Suprapubic skin (tissue), 3 donors: ENCODE measurements around the gene NSA2.

Experiments
- CTCF ChIP-seq, 2 donors: fragments of 200-600 bp in 1 of 2; fragments of 450-650 bp in 1 of 2; sonication (generic) in 1 of 2; IDR thresholded peaks; one replicate each; pipeline ENCODE4 v1.5.1; 2016 to 2019; ENCODE audit warnings: antibody characterized with exemption in 2 of 2, mild to moderate bottlenecking in 1 of 2, moderate library complexity in 1 of 2
- POLR2AphosphoS5 ChIP-seq, 3 donors: sonication (generic); formaldehyde crosslinking; IDR thresholded peaks; one replicate each; pipeline ENCODE4 v1.6.1; 2017; ENCODE audit warnings: antibody characterized with exemption in 3 of 3

GRCh38 chr5:74778609-74779008 is 11.6 kb downstream of the NSA2 start:
- TF ChIP-seq CTCF (IDR thresholded peaks at IDR 0.05), result no peak
- TF ChIP-seq POLR2AphosphoS5 (IDR thresholded peaks at IDR 0.05), result no peak
